HEK293 (cell line): ENCODE measurements around the gene RCHY1.

Experiments
- CTCF ChIA-PET: fragments of 350-600 bp; formaldehyde crosslinking; extraction: SDS; loops from one replicate; lab custom pipeline; 2021; ENCODE audit warnings: antibody characterized with exemption; lab: Yijun Ruan, JAX
- POLR2A ChIA-PET: fragments of 300-600 bp; formaldehyde crosslinking; extraction: SDS; loops from one replicate; lab custom pipeline; 2020; ENCODE audit warnings: antibody characterized with exemption, inconsistent platforms; lab: Yijun Ruan, JAX
- H3K27ac ChIP-seq: fragments of 200-500 bp; sonication (Bioruptor generic); 2 replicates; pipeline ENCODE4 v1.5.1; 2014; ENCODE audit warnings: low read depth, low read length, control low read depth, inconsistent platforms; ENCODE audit errors: extremely low read depth
- H3K36me3 ChIP-seq, 2 experiments: fragments of 200-500 bp in 1 of 2; sonication (Bioruptor generic) in 1 of 2; 1 replicate in 1 of 2; 2 replicates in 1 of 2; pipeline ENCODE4 v1.5.1; 2014 to 2017; ENCODE audit warnings: inconsistent platforms in 2 of 2, low read length in 2 of 2; ENCODE audit not compliant: control insufficient read depth in 2 of 2, insufficient read depth in 1 of 2
- H3K4me1 ChIP-seq: fragments of 200-500 bp; sonication (Bioruptor generic); 2 replicates; pipeline ENCODE4 v1.5.1; 2014; ENCODE audit warnings: mild to moderate bottlenecking, low read length, inconsistent platforms; ENCODE audit not compliant: control insufficient read depth, insufficient read depth
- H3K4me3 ChIP-seq: 2 replicates; pipeline ENCODE4 v1.5.1; 2011; ENCODE audit warnings: low read depth, mild to moderate bottlenecking, control low read depth, low read length, moderate library complexity
- H3K9me3 ChIP-seq: fragments of 200-500 bp; sonication (Bioruptor generic); 2 replicates; pipeline ENCODE4 v1.5.1; 2014; ENCODE audit warnings: low read depth, low read length, inconsistent platforms; ENCODE audit not compliant: control insufficient read depth, insufficient read depth
- BCL11A ChIP-seq: fragments of 450-650 bp; formaldehyde crosslinking; IDR thresholded peaks from 2 replicates; pipeline ENCODE4 v1.5.1; 2016; ENCODE audit warnings: low read depth, missing biosample characterization, missing genetic modification characterization
- KLF10 ChIP-seq: fragments of 450-650 bp; IDR thresholded peaks from 2 replicates; pipeline ENCODE4 v1.5.1; 2018; ENCODE audit warnings: missing biosample characterization, mild to moderate bottlenecking, missing genetic modification characterization
- KLF16 ChIP-seq: fragments of 450-650 bp; formaldehyde crosslinking; IDR thresholded peaks from 2 replicates; pipeline ENCODE4 v1.5.1; 2017; ENCODE audit warnings: missing biosample characterization, missing genetic modification characterization
- MYNN ChIP-seq: fragments of 450-650 bp; formaldehyde crosslinking; IDR thresholded peaks from 2 replicates; pipeline ENCODE4 v1.5.1; 2016; ENCODE audit warnings: missing biosample characterization, missing genetic modification characterization, borderline replicate concordance
- PRDM6 ChIP-seq: fragments of 450-650 bp; formaldehyde crosslinking; IDR thresholded peaks from 2 replicates; pipeline ENCODE4 v1.5.1; 2017; ENCODE audit warnings: missing biosample characterization, missing genetic modification characterization
- ZBTB49 ChIP-seq: fragments of 450-650 bp; formaldehyde crosslinking; IDR thresholded peaks from 2 replicates; pipeline ENCODE4 v1.5.1; 2016; ENCODE audit warnings: missing biosample characterization, missing genetic modification characterization, low read depth
- ZNF121 ChIP-seq: fragments of 450-650 bp; formaldehyde crosslinking; IDR thresholded peaks from 2 replicates; pipeline ENCODE4 v1.5.1; 2016; ENCODE audit warnings: missing biosample characterization, missing genetic modification characterization
- ZNF48 ChIP-seq: fragments of 450-650 bp; formaldehyde crosslinking; IDR thresholded peaks from 2 replicates; pipeline ENCODE4 v1.5.1; 2016; ENCODE audit warnings: missing biosample characterization, missing genetic modification characterization
- ZNF488 ChIP-seq: fragments of 450-650 bp; formaldehyde crosslinking; IDR thresholded peaks from 2 replicates; pipeline ENCODE4 v1.5.1; 2016; ENCODE audit warnings: missing biosample characterization, missing genetic modification characterization
- ZNF518A ChIP-seq: fragments of 450-650 bp; formaldehyde crosslinking; conservative IDR thresholded peaks from 2 replicates; pipeline ENCODE4 v1.5.1; 2016; ENCODE audit warnings: low read depth, missing biosample characterization, missing genetic modification characterization
- ZNF660 ChIP-seq: fragments of 450-650 bp; IDR thresholded peaks from 2 replicates; pipeline ENCODE4 v1.5.1; 2018; ENCODE audit warnings: missing biosample characterization, mild to moderate bottlenecking, missing genetic modification characterization
- ZSCAN16 ChIP-seq: fragments of 450-650 bp; formaldehyde crosslinking; IDR thresholded peaks from 2 replicates; pipeline ENCODE4 v1.5.1; 2016; ENCODE audit warnings: missing biosample characterization, missing genetic modification characterization

The RCHY1 gene

DNA sequence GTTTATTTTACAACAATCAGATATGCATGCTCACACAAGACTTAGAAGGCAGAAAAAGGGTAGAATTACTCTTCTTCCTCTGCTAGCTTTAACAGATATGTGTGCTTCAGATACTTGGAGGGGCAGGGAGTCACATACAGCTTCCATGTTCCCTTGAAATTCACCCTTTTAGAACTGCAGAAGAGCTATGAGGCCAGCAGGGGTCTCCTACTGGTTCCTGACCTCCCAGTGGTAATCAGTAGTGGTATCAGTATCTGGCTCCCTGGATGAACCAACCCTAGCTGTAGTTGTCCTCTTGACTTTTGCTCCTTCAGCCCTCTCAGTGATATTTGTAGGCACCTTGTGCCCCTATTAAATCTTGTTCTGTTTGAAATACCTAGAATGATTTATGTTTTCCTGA is 81.5 kb downstream of the RCHY1 start (continued):
- TF ChIP-seq MYNN (no peak), ZNF488 (tag by site-specific recombination) (no peak), ZNF121 (tag by site-specific recombination) (no peak), PRDM6 (tag by site-specific recombination) (no peak), KLF10 (tag by site-specific recombination) (no peak), ZSCAN16 (no peak), ZNF660 (tag by site-specific recombination) (peak; percentile 64), ZNF518A (tag by site-specific recombination) (no peak)
- TF ChIP-seq, all 188 proteins: peak for 2

DNA sequence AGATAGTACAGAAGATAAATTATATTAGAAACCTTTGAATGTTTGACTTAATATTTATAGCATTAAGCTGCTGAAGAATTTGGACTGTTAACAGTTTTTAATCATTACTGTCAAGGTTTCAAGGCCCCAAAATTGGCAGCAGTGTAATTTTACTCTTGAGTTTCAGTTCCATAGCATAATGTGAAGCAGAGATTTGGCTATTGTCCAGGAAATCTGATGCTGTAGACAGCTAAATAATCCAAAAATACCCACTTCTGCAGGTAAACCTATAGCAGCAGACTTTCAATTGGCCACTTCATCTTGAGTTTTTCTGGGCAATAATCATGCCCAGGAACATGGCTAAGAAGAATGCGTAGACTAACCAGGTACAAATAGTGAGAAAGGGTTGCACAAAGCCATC is 85.0 kb downstream of the RCHY1 start:
- ChIA-PET CTCF (no interaction called here), POLR2A (no interaction called here)
- TF ChIP-seq MYNN: no peak
- no peak for TF ChIP-seq ZBTB49 (tag by site-specific recombination)
- no peak for TF ChIP-seq KLF16 (tag by site-specific recombination)
- no peak for TF ChIP-seq ZNF48 (tag by site-specific recombination)
- no peak for TF ChIP-seq BCL11A (tag by site-specific recombination)
- no peak overlapping the region for H3K4me3 ChIP-seq
- H3K36me3 ChIP-seq: no peaks in the 10 kb centered on the region
- no peak overlapping the region for H3K27ac ChIP-seq
- no peaks in the 10 kb centered on the region for H3K9me3 ChIP-seq
- H3K4me1 ChIP-seq: no peaks in the 10 kb centered on the region
